GM19452 (cell line): Measurements from ENCODE around the gene FTCDNL1.

Experiments used
- ATAC-seq: cut with Tn5 transposase; IDR thresholded peaks from one replicate; pipeline ENCODE4 v1.9.1; 2021; ENCODE audit not compliant: unreplicated experiment

FTCDNL1 gene

GRCh38 chr2:199743415-199744120 lies 107.4 kb downstream of the FTCDNL1 start:
- ATAC-seq, result no peak

GRCh38 chr2:199742884-199743283 lies 108.1 kb downstream of the FTCDNL1 start:
- ATAC-seq, result no peak

- ATAC-seq, result no peak
These were observed 110.9 kb downstream of the FTCDNL1 start for GRCh38 chr2:199740111-199740428.

GRCh38 chr2:199739413-199740110 lies 111.4 kb downstream of the FTCDNL1 start:
- ATAC-seq, result peak; percentile 66

- ATAC-seq, result no peak
These were observed 112.1 kb downstream of the FTCDNL1 start for GRCh38 chr2:199738727-199739412.

GRCh38 chr2:199734651-199735050 lies 116.3 kb downstream of the FTCDNL1 start:
- ATAC-seq, result no peak

GRCh38 chr2:199734011-199734410 lies 117.0 kb downstream of the FTCDNL1 start:
- no peak for ATAC-seq

- ATAC-seq, result no peak
These were observed 123.2 kb downstream of the FTCDNL1 start for GRCh38 chr2:199727801-199728200.

GRCh38 chr2:199727306-199727705 lies 123.7 kb downstream of the FTCDNL1 start:
- no peak for ATAC-seq

- no peak for ATAC-seq
These were observed 132.9 kb downstream of the FTCDNL1 start for GRCh38 chr2:199718074-199718473.

- no peak for ATAC-seq
These were observed 133.4 kb downstream of the FTCDNL1 start for GRCh38 chr2:199717587-199717907.

GRCh38 chr2:199716807-199717586 lies 134.0 kb downstream of the FTCDNL1 start:
- ATAC-seq, result no peak

- no peak for ATAC-seq
These were observed 137.2 kb downstream of the FTCDNL1 start for GRCh38 chr2:199713746-199714145.

GRCh38 chr2:199710551-199710950 lies 140.4 kb downstream of the FTCDNL1 start:
- no peak for ATAC-seq
